Esophagus muscularis mucosa (tissue), 4 donors: Measurements from ENCODE around the gene IL18BP. TPM values are rescaled to one million over a fixed set of nuclear protein-coding genes. Genes with fewer than 3 reads are reported as not detected.

ENCODE experiments used
- DNase-seq: peaks from one replicate; pipeline ENCODE4 v3.0.0-alpha.2; 2017; ENCODE audit errors: extremely low spot score
- H3K27ac ChIP-seq, 4 donors: fragments of 200-600 bp; sonication (generic); replicated peaks in 1 of 4; 1 replicate in 3 of 4; 2 replicates in 1 of 4; pipeline ENCODE4 v1.5.1; 2016 to 2019; ENCODE audit warnings: mild to moderate bottlenecking in 1 of 4
- H3K27me3 ChIP-seq, 4 donors: fragments of 200-600 bp; sonication (generic); one replicate each; pipeline versions ENCODE4 v1.5.1 to v1.6.0; 2016 to 2019
- H3K36me3 ChIP-seq, 4 donors: fragments of 200-600 bp; sonication (generic); one replicate each; pipeline ENCODE4 v1.5.1; 2016 to 2019
- H3K4me1 ChIP-seq, 4 donors: fragments of 200-600 bp; sonication (generic); one replicate each; pipeline ENCODE4 v1.5.1; 2016 to 2019
- H3K4me3 ChIP-seq, 4 donors: fragments of 200-600 bp; sonication (generic); 1 replicate in 2 of 4; 2 replicates in 2 of 4; pipeline ENCODE4 v1.5.1; 2016 to 2019; ENCODE audit warnings: mild to moderate bottlenecking in 4 of 4, moderate library complexity in 1 of 4
- H3K9me3 ChIP-seq, 4 donors: fragments of 200-600 bp; sonication (generic); 1 replicate in 3 of 4; 2 replicates in 1 of 4; pipeline ENCODE4 v1.5.1; 2016 to 2019
- CTCF ChIP-seq, 3 experiments: fragments of 200-600 bp in 2 of 3; fragments of 450-650 bp in 1 of 3; sonication (generic) in 2 of 3; IDR thresholded peaks; one replicate each; pipeline ENCODE4 v1.5.1; 2017 to 2019; ENCODE audit warnings: antibody characterized with exemption in 3 of 3, mild to moderate bottlenecking in 2 of 3, moderate library complexity in 1 of 3
- EP300 ChIP-seq: sonication (generic); formaldehyde crosslinking; IDR thresholded peaks from one replicate; pipeline ENCODE4 v1.6.1; 2017; ENCODE audit warnings: antibody characterized with exemption
- POLR2A ChIP-seq: fragments of 450-650 bp; IDR thresholded peaks from one replicate; pipeline ENCODE4 v1.6.1; 2017; ENCODE audit warnings: antibody characterized with exemption, moderate library complexity, mild to moderate bottlenecking, low read depth
- POLR2AphosphoS5 ChIP-seq, 2 donors: sonication (generic); formaldehyde crosslinking; IDR thresholded peaks; one replicate each; pipeline ENCODE4 v1.6.1; 2017; ENCODE audit warnings: antibody characterized with exemption in 2 of 2
- WGBS: methylation state at CpG from one replicate; pipeline ENCODE4 v1.1.5; 2018; 5-methylcytosine and 5-hydroxymethylcytosine counted together
- intact Hi-C: fragments of 100-400 bp; cut with DNase I; formaldehyde crosslinking; loops from one replicate; pipeline ENCODE4 v1.15.1; 2023
- total RNA-seq, 4 donors: library from RNA; depleted of rRNA; stranded (reverse); fragments of >200 nt; gene quantifications; one replicate each; pipeline versions ENCODE4 v1.1.0 to v1.2.1, GENCODE V29; 2016

The IL18BP gene
- total RNA-seq, 4 donors from 2014 or later = 2.7 to 9.4 (median 5.9) TPM

GRCh38 chr11:72000202-72000867, 1.6 kb downstream of the IL18BP start:
- peak overlapping the region; percentile 71 to 87 (median 74) for H3K27ac ChIP-seq
- 88% methylated on average over 7 of the region's 10 CpGs for WGBS
- intact Hi-C loops = no loop called here
- no peaks in the 10 kb centered on the region for H3K27me3 ChIP-seq
- no peak for DNase-seq
- H3K4me1 ChIP-seq = peaks cover 27 to 66% (median 49%) of the 10 kb centered on the region in 4 donors
- peak overlapping the region in 1 of 4 donors; percentile 36 for H3K4me3 ChIP-seq
- TF ChIP-seq POLR2AphosphoS5 (IDR thresholded peaks at IDR 0.05) = no peak
- peaks cover 30 to 62% (median 52%) of the 10 kb centered on the region in 4 donors for H3K36me3 ChIP-seq
- no peaks in the 10 kb centered on the region for H3K9me3 ChIP-seq

GRCh38 chr11:72001285-72001684, 2.6 kb downstream of the IL18BP start:
- TF ChIP-seq POLR2AphosphoS5 (IDR thresholded peaks at IDR 0.05) (no peak), EP300 (no peak), CTCF (IDR thresholded peaks at IDR 0.05) (no peak)
- Histone ChIP-seq H3K4me3 (no peak overlapping the region), H3K9me3 (no peaks in the 10 kb centered on the region), H3K4me1 (peaks cover 27 to 68% (median 52%) of the 10 kb centered on the region in 4 donors), H3K27me3 (no peaks in the 10 kb centered on the region), H3K27ac (peak overlapping the region; percentile 71 to 87 (median 74)), H3K36me3 (peaks cover 40 to 65% (median 57%) of the 10 kb centered on the region in 4 donors)
- WGBS = 73% methylated on average over 8 of the region's 11 CpGs
- intact Hi-C loops = no loop called here
- DNase-seq = no peak

- H3K27me3 ChIP-seq = no peaks in the 10 kb centered on the region
- H3K27ac ChIP-seq = peak overlapping the region in 3 of 4 donors; percentile 74 to 87 (median 75)
- no peak for TF ChIP-seq EP300
- TF ChIP-seq POLR2AphosphoS5 (IDR thresholded peaks at IDR 0.05) = peak in 1 of 2 donors; percentile 9
- no peak for TF ChIP-seq CTCF (IDR thresholded peaks at IDR 0.05)
- TF ChIP-seq POLR2A = no peak
- H3K4me3 ChIP-seq = no peak overlapping the region
- intact Hi-C loops = no loop called here
- no peaks in the 10 kb centered on the region for H3K9me3 ChIP-seq
- no peak for DNase-seq
- H3K4me1 ChIP-seq = peaks cover 27 to 68% (median 52%) of the 10 kb centered on the region in 4 donors
- 49% methylated on average over 10 of the region's 10 CpGs for WGBS
- peaks cover 47 to 68% (median 61%) of the 10 kb centered on the region in 4 donors for H3K36me3 ChIP-seq
These were observed 3.3 kb downstream of the IL18BP start for GRCh38 chr11:72001834-72002591.

- intact Hi-C loops = no loop called here
- H3K4me3 ChIP-seq = no peak overlapping the region
- peaks cover 58 to 73% (median 71%) of the 10 kb centered on the region in 4 donors for H3K36me3 ChIP-seq
- 74% methylated on average over 12 of the region's 12 CpGs for WGBS
- H3K27ac ChIP-seq = peak overlapping the region in 2 of 4 donors; percentile 75 to 87
- peaks cover 27 to 67% (median 52%) of the 10 kb centered on the region in 4 donors for H3K4me1 ChIP-seq
- TF ChIP-seq POLR2A = no peak
- peak in 1 of 2 donors; percentile 9 for TF ChIP-seq POLR2AphosphoS5 (IDR thresholded peaks at IDR 0.05)
- TF ChIP-seq CTCF (IDR thresholded peaks at IDR 0.05) = no peak
- no peak for TF ChIP-seq EP300
- no peaks in the 10 kb centered on the region for H3K9me3 ChIP-seq
- DNase-seq = no peak
- H3K27me3 ChIP-seq = no peaks in the 10 kb centered on the region
These were observed 4.4 kb downstream of the IL18BP start for GRCh38 chr11:72002841-72003775.
